Measurements from ENCODE around the gene YTHDF1.

GRCh38 chr20:63212393-63212730 is 3.6 kb downstream of the YTHDF1 start:
- TF ChIP-seq CTCF (IDR thresholded peaks at IDR 0.05) (no peak), EHMT2 (IDR thresholded peaks at IDR 0.05; ENCODE audit: low read depth) (no peak), JUNB (IDR thresholded peaks at IDR 0.05) (no peak), RNF2 (IDR thresholded peaks at IDR 0.05; ENCODE audit: borderline replicate concordance, low read depth) (no peak), ELK1 (IDR thresholded peaks at IDR 0.05; ENCODE audit: low read depth, low read length) (no peak), REST (IDR thresholded peaks at IDR 0.05) (no peak), CBX2 (IDR thresholded peaks at IDR 0.05; ENCODE audit: borderline replicate concordance, low read depth) (no peak), NPAS2 (CRISPR knock-in tag; IDR thresholded peaks at IDR 0.05; ENCODE audit: borderline replicate concordance) (no peak)
